ENCODE measurements around the gene TTC23.

GRCh38 chr15:99172171-99172570 is 77.2 kb downstream of the TTC23 start:
- TF ChIP-seq CREM (IDR thresholded peaks at IDR 0.05; ENCODE audit: low read depth) (no peak), BHLHE40 (IDR thresholded peaks at IDR 0.05; ENCODE audit: low read length) (no peak)

Data from K562 (cell line).